NCI-H2107 treated with DMSO at 0.1 percent for 48 hours (cell line): ENCODE data around the gene DGKG.

Experiments used
- DNase-seq: peaks from one replicate; lab custom pipeline; 2025; ENCODE audit not compliant: unreplicated experiment; lab: John Stamatoyannopoulos, UW

Gene DGKG

GRCh38 chr3:186216900-186217819 lies 144.9 kb downstream of the DGKG start:
- DNase-seq: no peak

- DNase-seq: no peak
These were observed 147.4 kb downstream of the DGKG start for GRCh38 chr3:186214670-186215069.

- DNase-seq: no peak
These were observed 148.1 kb downstream of the DGKG start for GRCh38 chr3:186213946-186214345.

GRCh38 chr3:186212611-186213010 lies 149.4 kb downstream of the DGKG start:
- DNase-seq: no peak

GRCh38 chr3:186210852-186211500 lies 151.1 kb downstream of the DGKG start:
- no peak for DNase-seq

- peak; percentile 81 for DNase-seq
These were observed 152.0 kb downstream of the DGKG start for GRCh38 chr3:186209810-186210752.

GRCh38 chr3:186208296-186208989 lies 153.6 kb downstream of the DGKG start:
- DNase-seq: no peak

GRCh38 chr3:186207515-186207914 lies 154.5 kb downstream of the DGKG start:
- DNase-seq: no peak

- no peak for DNase-seq
These were observed 161.3 kb downstream of the DGKG start for GRCh38 chr3:186200726-186201125.

GRCh38 chr3:186198442-186198841 lies 163.6 kb downstream of the DGKG start:
- DNase-seq: no peak

GRCh38 chr3:186194451-186194811 lies 167.6 kb downstream of the DGKG start:
- no peak for DNase-seq

- DNase-seq: peak; percentile 12
These were observed 168.2 kb downstream of the DGKG start for GRCh38 chr3:186193534-186194450.

GRCh38 chr3:186192823-186193222 lies 169.2 kb downstream of the DGKG start:
- no peak for DNase-seq

- DNase-seq: no peak
These were observed 172.5 kb downstream of the DGKG start for GRCh38 chr3:186189492-186189891.

GRCh38 chr3:186187401-186188275 lies 174.4 kb downstream of the DGKG start:
- no peak for DNase-seq

- no peak for DNase-seq
These were observed 176.7 kb downstream of the DGKG start for GRCh38 chr3:186185194-186185787.

GRCh38 chr3:186184021-186184420 lies 178.0 kb downstream of the DGKG start:
- no peak for DNase-seq

GRCh38 chr3:186182850-186183249 lies 179.2 kb downstream of the DGKG start:
- peak; percentile 16 for DNase-seq
